GM04503 (cell line): ENCODE results near the gene DBNL.

Experiments
- DNase-seq: peaks from one replicate; pipeline ENCODE4 v3.0.0-alpha.2; 2012; ENCODE audit warnings: low read depth

Gene DBNL

GRCh38 chr7:44043902-44044301 lies 600 bp upstream of the DBNL start:
- DNase-seq = no peak

- no peak for DNase-seq
Measured at GRCh38 chr7:44045226-44046014, 918 bp downstream of the DBNL start.

- DNase-seq = no peak
Measured at GRCh38 chr7:44046321-44047061, 2.0 kb downstream of the DBNL start.

GRCh38 chr7:44048031-44048795 lies 3.7 kb downstream of the DBNL start:
- DNase-seq = no peak

GRCh38 chr7:44050121-44050914 lies 5.8 kb downstream of the DBNL start:
- DNase-seq = no peak

- no peak for DNase-seq
Measured at GRCh38 chr7:44050915-44051560, 6.5 kb downstream of the DBNL start.

GRCh38 chr7:44051611-44052220 lies 7.2 kb downstream of the DBNL start:
- no peak for DNase-seq

- no peak for DNase-seq
Measured at GRCh38 chr7:44052771-44053365, 8.4 kb downstream of the DBNL start.

GRCh38 chr7:44056681-44057080 lies 12.2 kb downstream of the DBNL start:
- DNase-seq = no peak

GRCh38 chr7:44057181-44057848 lies 12.8 kb downstream of the DBNL start:
- no peak for DNase-seq

- DNase-seq = no peak
Measured at GRCh38 chr7:44057849-44058758, 13.6 kb downstream of the DBNL start.

- DNase-seq = no peak
Measured at GRCh38 chr7:44058759-44059218, 14.3 kb downstream of the DBNL start.

GRCh38 chr7:44059219-44060090 lies 15.0 kb downstream of the DBNL start:
- DNase-seq = no peak

GRCh38 chr7:44060091-44060947 lies 15.8 kb downstream of the DBNL start:
- DNase-seq = no peak

- DNase-seq = no peak
Measured at GRCh38 chr7:44060948-44061644, 16.6 kb downstream of the DBNL start.

GRCh38 chr7:44061645-44062179 lies 17.2 kb downstream of the DBNL start:
- no peak for DNase-seq
